Epithelial cell of esophagus (primary cell): ENCODE data around the gene IL17RC.

Experiments used
- DNase-seq: peaks from one replicate; pipeline ENCODE4 v3.0.0; 2010; ENCODE audit warnings: low read depth
- H3K4me3 ChIP-seq: 2 replicates; pipeline ENCODE4 v1.5.1; 2011; ENCODE audit warnings: mild to moderate bottlenecking, low read length, control low read depth
- CTCF ChIP-seq: IDR thresholded peaks from 2 replicates; pipeline ENCODE4 v1.5.1; 2011; ENCODE audit warnings: low read depth, mild to moderate bottlenecking, low read length, control low read depth, inconsistent platforms; ENCODE audit not compliant: insufficient read depth; ENCODE audit errors: missing control alignments

Gene IL17RC

DNA sequence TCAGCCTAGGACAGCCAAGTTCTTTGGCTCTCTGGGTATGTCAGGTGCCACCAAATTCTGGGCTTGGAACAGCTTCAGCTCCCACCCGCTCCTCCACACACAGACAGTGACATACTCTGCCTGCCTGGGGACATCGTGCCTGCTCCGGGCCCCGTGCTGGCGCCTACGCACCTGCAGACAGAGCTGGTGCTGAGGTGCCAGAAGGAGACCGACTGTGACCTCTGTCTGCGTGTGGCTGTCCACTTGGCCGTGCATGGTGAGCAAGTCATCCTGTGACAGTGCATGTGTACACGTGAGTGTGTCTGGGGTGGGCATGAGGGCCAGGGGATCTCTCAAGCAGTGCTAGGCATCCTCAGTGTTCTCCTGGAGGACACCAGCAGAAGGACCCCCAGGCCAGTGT lies 922 bp downstream of the IL17RC start:
- no peak for TF ChIP-seq CTCF
- H3K4me3 ChIP-seq: peak overlapping the region; percentile 61
- DNase-seq: no peak

DNA sequence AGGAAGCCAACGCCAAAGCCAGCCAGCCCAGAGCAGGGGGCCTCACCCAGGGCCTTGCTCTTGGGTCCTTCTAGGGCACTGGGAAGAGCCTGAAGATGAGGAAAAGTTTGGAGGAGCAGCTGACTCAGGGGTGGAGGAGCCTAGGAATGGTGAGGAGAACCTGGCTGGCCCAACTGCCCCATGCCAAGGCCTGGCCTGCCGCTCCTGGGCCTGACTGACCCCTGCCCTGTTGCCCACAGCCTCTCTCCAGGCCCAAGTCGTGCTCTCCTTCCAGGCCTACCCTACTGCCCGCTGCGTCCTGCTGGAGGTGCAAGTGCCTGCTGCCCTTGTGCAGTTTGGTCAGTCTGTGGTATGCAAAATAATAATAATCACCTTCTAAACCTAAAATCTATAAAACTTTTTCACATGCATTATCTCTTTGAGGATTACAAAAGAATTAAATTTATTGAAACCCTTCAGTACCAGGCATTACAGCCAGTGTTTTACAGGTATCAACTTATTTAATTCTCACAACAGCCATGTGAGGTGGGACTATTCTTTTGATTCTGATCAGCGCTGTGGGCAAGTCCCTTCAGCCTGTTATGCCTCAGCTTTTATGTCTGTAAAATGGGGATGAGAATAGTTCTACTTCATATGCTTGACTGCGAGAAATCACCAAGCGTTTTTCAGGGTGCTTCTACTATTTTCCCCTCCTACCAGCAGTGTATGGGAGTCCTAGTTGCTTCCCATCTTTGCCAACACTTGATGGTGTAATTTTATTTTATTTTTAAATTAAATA lies 1.6 kb downstream of the IL17RC start:
- DNase-seq: no peak
- H3K4me3 ChIP-seq: peak overlapping the region; percentile 61
- no peak for TF ChIP-seq CTCF

GRCh38 chr3:9928158-9928557 lies 11.3 kb downstream of the IL17RC start:
- DNase-seq: no peak
- no peak for TF ChIP-seq CTCF

DNA sequence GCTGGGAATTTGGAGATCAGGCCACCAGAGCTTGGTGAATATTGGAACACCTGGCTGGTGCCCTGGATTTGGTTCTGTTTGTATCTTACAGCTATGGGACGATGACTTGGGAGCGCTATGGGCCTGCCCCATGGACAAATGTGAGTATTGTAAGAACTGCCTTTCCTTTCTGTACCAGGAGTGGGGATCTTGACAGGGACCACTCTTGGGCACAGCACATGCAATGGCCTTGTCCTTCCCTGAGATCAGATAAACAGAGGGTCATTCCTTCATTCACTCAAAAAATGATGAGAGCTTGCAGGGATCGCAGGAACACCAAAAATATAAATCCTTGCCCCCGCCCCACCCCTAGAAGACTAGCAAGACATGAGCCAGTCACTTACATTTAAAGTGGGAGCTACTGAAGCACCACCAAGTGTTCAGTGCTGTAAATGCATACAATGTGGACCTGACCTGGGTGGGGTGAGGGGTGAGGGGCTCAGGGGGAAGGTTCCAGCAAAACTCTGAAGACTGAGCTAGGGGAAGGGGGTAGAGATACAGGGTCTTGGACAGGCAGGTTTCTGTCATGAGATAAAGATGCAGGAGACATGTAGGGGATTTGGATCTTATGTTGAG lies 14.0 kb downstream of the IL17RC start:
- no peak for DNase-seq
- no peak overlapping the region for H3K4me3 ChIP-seq
- TF ChIP-seq CTCF: no peak

More at GRCh38 chr3:9928158-9928557, 11.3 kb downstream of the IL17RC start:
- H3K4me3 ChIP-seq: no peak overlapping the region

DNA sequence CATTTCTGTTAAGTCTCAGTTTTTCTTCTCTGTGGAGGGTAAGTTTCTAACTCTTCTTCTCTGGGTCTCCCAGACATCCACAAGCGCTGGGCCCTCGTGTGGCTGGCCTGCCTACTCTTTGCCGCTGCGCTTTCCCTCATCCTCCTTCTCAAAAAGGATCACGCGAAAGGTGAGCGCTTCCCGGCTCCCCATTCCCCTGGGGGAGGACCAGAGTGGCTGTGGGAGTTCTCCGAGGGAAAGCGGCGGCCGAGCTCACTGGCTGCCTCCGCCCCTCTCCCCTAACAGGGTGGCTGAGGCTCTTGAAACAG lies 15.6 kb downstream of the IL17RC start:
- no peak for DNase-seq
- no peak for TF ChIP-seq CTCF
- peak overlapping the region; percentile 83 for H3K4me3 ChIP-seq

DNA sequence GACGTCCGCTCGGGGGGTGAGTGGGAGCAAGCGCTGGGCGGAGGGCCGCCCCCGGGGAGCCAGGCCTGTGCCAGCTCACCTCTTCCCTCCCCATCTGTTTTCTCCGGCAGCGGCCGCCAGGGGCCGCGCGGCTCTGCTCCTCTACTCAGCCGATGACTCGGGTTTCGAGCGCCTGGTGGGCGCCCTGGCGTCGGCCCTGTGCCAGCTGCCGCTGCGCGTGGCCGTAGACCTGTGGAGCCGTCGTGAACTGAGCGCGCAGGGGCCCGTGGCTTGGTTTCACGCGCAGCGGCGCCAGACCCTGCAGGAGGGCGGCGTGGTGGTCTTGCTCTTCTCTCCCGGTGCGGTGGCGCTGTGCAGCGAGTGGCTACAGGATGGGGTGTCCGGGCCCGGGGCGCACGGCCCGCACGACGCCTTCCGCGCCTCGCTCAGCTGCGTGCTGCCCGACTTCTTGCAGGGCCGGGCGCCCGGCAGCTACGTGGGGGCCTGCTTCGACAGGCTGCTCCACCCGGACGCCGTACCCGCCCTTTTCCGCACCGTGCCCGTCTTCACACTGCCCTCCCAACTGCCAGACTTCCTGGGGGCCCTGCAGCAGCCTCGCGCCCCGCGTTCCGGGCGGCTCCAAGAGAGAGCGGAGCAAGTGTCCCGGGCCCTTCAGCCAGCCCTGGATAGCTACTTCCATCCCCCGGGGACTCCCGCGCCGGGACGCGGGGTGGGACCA lies 16.1 kb downstream of the IL17RC start:
- peak overlapping the region; percentile 83 for H3K4me3 ChIP-seq
- DNase-seq: peak; percentile 80
- peak; percentile 69 for TF ChIP-seq CTCF
